ENCODE measurements around the gene ABCF2.

The ABCF2 gene

GRCh38 chr7:151254851-151255250 lies 27.8 kb upstream of the ABCF2 start:
- no peak for DNase-seq (ENCODE audit: low spot score)
- in situ Hi-C loops (cut with MboI; ENCODE audit: low sequenced_read_pairs, unreplicated experiment) = no loop called here
- TF ChIP-seq, protein P1, sequence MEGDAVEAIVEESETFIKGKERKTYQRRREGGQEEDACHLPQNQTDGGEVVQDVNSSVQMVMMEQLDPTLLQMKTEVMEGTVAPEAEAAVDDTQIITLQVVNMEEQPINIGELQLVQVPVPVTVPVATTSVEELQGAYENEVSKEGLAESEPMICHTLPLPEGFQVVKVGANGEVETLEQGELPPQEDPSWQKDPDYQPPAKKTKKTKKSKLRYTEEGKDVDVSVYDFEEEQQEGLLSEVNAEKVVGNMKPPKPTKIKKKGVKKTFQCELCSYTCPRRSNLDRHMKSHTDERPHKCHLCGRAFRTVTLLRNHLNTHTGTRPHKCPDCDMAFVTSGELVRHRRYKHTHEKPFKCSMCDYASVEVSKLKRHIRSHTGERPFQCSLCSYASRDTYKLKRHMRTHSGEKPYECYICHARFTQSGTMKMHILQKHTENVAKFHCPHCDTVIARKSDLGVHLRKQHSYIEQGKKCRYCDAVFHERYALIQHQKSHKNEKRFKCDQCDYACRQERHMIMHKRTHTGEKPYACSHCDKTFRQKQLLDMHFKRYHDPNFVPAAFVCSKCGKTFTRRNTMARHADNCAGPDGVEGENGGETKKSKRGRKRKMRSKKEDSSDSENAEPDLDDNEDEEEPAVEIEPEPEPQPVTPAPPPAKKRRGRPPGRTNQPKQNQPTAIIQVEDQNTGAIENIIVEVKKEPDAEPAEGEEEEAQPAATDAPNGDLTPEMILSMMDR (IDR thresholded peaks at IDR 0.05; ENCODE audit: borderline replicate concordance, control extremely low read depth, extremely low read depth, insufficient read depth, missing control alignments) = no peak

DNA sequence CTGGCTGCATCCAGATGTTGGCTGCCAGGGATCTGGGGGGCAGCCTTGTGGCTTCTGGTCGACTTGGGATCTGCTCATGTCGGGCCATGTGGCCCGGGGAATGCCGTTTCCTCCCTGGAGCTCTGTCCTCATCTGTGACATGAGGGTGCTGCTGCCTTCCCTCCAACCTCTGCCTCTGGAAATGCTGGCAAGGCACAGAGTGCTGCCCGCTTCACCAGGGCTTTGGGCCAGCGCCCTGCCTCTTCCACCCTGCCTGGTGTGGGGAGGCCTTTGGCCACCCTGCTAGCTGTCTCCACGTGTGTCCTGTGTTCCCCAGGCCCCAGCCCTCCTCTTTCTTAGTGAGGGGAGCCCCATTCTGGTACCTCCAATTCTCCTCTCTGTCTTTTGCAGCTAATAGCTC lies 27.3 kb upstream of the ABCF2 start:
- DNase-seq (ENCODE audit: low spot score) = no peak
- TF ChIP-seq, protein P1 (IDR thresholded peaks at IDR 0.05; ENCODE audit: borderline replicate concordance, control extremely low read depth, extremely low read depth, insufficient read depth, missing control alignments) = no peak
- in situ Hi-C loops (cut with MboI; ENCODE audit: low sequenced_read_pairs, unreplicated experiment) = no loop called here

GRCh38 chr7:151252961-151253711 lies 26.1 kb upstream of the ABCF2 start:
- DNase-seq (ENCODE audit: low spot score) = no peak
- TF ChIP-seq, protein P1 (IDR thresholded peaks at IDR 0.05; ENCODE audit: borderline replicate concordance, control extremely low read depth, extremely low read depth, insufficient read depth, missing control alignments) = no peak
- in situ Hi-C loops (cut with MboI; ENCODE audit: low sequenced_read_pairs, unreplicated experiment) = no loop called here

- DNase-seq (ENCODE audit: low spot score) = no peak
- in situ Hi-C loops (cut with MboI; ENCODE audit: low sequenced_read_pairs, unreplicated experiment) = no loop called here
- TF ChIP-seq, protein P1 (IDR thresholded peaks at IDR 0.05; ENCODE audit: borderline replicate concordance, control extremely low read depth, extremely low read depth, insufficient read depth, missing control alignments) = no peak
Measured at GRCh38 chr7:151252561-151252835, 25.5 kb upstream of the ABCF2 start.

- TF ChIP-seq, protein P1 (IDR thresholded peaks at IDR 0.05; ENCODE audit: borderline replicate concordance, control extremely low read depth, extremely low read depth, insufficient read depth, missing control alignments) = no peak
- in situ Hi-C loops (cut with MboI; ENCODE audit: low sequenced_read_pairs, unreplicated experiment) = no loop called here
- DNase-seq (ENCODE audit: low spot score) = no peak
Measured at GRCh38 chr7:151251689-151252560, 24.9 kb upstream of the ABCF2 start.

GRCh38 chr7:151251328-151251688 lies 24.3 kb upstream of the ABCF2 start:
- TF ChIP-seq, protein P1 (IDR thresholded peaks at IDR 0.05; ENCODE audit: borderline replicate concordance, control extremely low read depth, extremely low read depth, insufficient read depth, missing control alignments) = no peak
- DNase-seq (ENCODE audit: low spot score) = no peak
- in situ Hi-C loops (cut with MboI; ENCODE audit: low sequenced_read_pairs, unreplicated experiment) = no loop called here
